HG03159 (cell line): ENCODE results near the gene NLRP3.
"Not testable (repeated sequence)": the region's sequence is repeated elsewhere in the genome, so short reads cannot be mapped to it uniquely, and the experiment has no call there.

Experiments used
- ATAC-seq: cut with Tn5 transposase; IDR thresholded peaks from one replicate; pipeline ENCODE4 v1.9.1; 2021; ENCODE audit warnings: mild to moderate bottlenecking, moderate library complexity; ENCODE audit not compliant: unreplicated experiment

Gene NLRP3

GRCh38 chr1:247390116-247390791 lies 25.7 kb upstream of the NLRP3 start:
- peak; percentile 99 for ATAC-seq

- no peak for ATAC-seq
These were observed 25.0 kb upstream of the NLRP3 start for GRCh38 chr1:247390996-247391395.

GRCh38 chr1:247392088-247392487 lies 23.9 kb upstream of the NLRP3 start:
- ATAC-seq, result no peak

- not testable (repeated sequence) for ATAC-seq
These were observed 20.9 kb upstream of the NLRP3 start for GRCh38 chr1:247395075-247395474.

GRCh38 chr1:247400685-247401084 lies 15.3 kb upstream of the NLRP3 start:
- ATAC-seq, result no peak

- no peak for ATAC-seq
These were observed 14.5 kb upstream of the NLRP3 start for GRCh38 chr1:247401310-247402119.

- no peak for ATAC-seq
These were observed 13.8 kb upstream of the NLRP3 start for GRCh38 chr1:247402120-247402675.

GRCh38 chr1:247406014-247406656 lies 9.8 kb upstream of the NLRP3 start:
- ATAC-seq, result no peak

GRCh38 chr1:247407180-247407616 lies 8.8 kb upstream of the NLRP3 start:
- ATAC-seq, result peak; percentile 72

- ATAC-seq, result no peak
These were observed 7.9 kb upstream of the NLRP3 start for GRCh38 chr1:247408100-247408499.

- peak; percentile 85 for ATAC-seq
These were observed 6.0 kb upstream of the NLRP3 start for GRCh38 chr1:247409869-247410544.

GRCh38 chr1:247411621-247412327 lies 4.2 kb upstream of the NLRP3 start:
- no peak for ATAC-seq

- no peak for ATAC-seq
These were observed 1.9 kb downstream of the NLRP3 start for GRCh38 chr1:247417831-247418230.

GRCh38 chr1:247419336-247419735 lies 3.4 kb downstream of the NLRP3 start:
- no peak for ATAC-seq

- ATAC-seq, result no peak
These were observed 5.1 kb downstream of the NLRP3 start for GRCh38 chr1:247421074-247421473.

- ATAC-seq, result no peak
These were observed 13.5 kb downstream of the NLRP3 start for GRCh38 chr1:247429496-247429895.

- ATAC-seq, result no peak
These were observed 14.5 kb downstream of the NLRP3 start for GRCh38 chr1:247430434-247430833.

GRCh38 chr1:247431643-247432042 lies 15.7 kb downstream of the NLRP3 start:
- no peak for ATAC-seq

- ATAC-seq, result no peak
These were observed 18.0 kb downstream of the NLRP3 start for GRCh38 chr1:247434005-247434404.

GRCh38 chr1:247435030-247435758 lies 19.2 kb downstream of the NLRP3 start:
- no peak for ATAC-seq
